ENCODE data around the gene INS.

The INS gene

GRCh38 chr11:2121227-2122130, 39.5 kb downstream of the INS start:
- H3K4me2 ChIP-seq (ENCODE audit: insufficient read depth, low read length): no peak overlapping the region
- H2AFZ ChIP-seq (ENCODE audit: low read depth, low read length): no peak overlapping the region
- H3K27me3 ChIP-seq (ENCODE audit: insufficient read depth, low read length, poor library complexity): peaks cover 7% of the 10 kb centered on the region
- no peaks in the 10 kb centered on the region for H3K4me1 ChIP-seq (ENCODE audit: insufficient read depth, low read length)
- H3K4me3 ChIP-seq (ENCODE audit: low read depth in 1 of 2, low read length in 2 of 2): no peak overlapping the region
- H3K79me2 ChIP-seq (ENCODE audit: insufficient read depth, low read length): no peaks in the 10 kb centered on the region
- no peak overlapping the region for H3K27ac ChIP-seq (ENCODE audit: low read length)
- DNase-seq (no peak), ATAC-seq (ENCODE audit: insufficient read depth, low read depth) (no peak)
- no peak for TF ChIP-seq CTCF (IDR thresholded peaks at IDR 0.05; ENCODE audit: borderline replicate concordance, extremely low read depth, low read length, poor library complexity, severe bottlenecking)
- no peak for TF ChIP-seq EZH2 (IDR thresholded peaks at IDR 0.05; ENCODE audit: borderline replicate concordance, low read depth, low read length, severe bottlenecking)
- no peaks in the 10 kb centered on the region; the same call in 1 of the 2 replicates for H4K20me1 ChIP-seq (ENCODE audit: insufficient read depth, low read length)
- H3K36me3 ChIP-seq (ENCODE audit: insufficient read depth, low read length): no peaks in the 10 kb centered on the region
- H3K9me3 ChIP-seq (ENCODE audit: insufficient read depth, low read length, severe bottlenecking): no peaks in the 10 kb centered on the region
- no peak overlapping the region for H3K9ac ChIP-seq (ENCODE audit: low read depth, low read length)

GRCh38 chr11:2120359-2121100, 40.5 kb downstream of the INS start:
- Histone ChIP-seq H3K4me1 (ENCODE audit: insufficient read depth, low read length) (no peaks in the 10 kb centered on the region), H2AFZ (ENCODE audit: low read depth, low read length) (no peak overlapping the region), H3K27me3 (ENCODE audit: insufficient read depth, low read length, poor library complexity) (peaks cover 8% of the 10 kb centered on the region), H3K9me3 (ENCODE audit: insufficient read depth, low read length, severe bottlenecking) (no peaks in the 10 kb centered on the region), H3K36me3 (ENCODE audit: insufficient read depth, low read length) (no peaks in the 10 kb centered on the region), H3K27ac (ENCODE audit: low read length) (no peak overlapping the region), H3K79me2 (ENCODE audit: insufficient read depth, low read length) (no peaks in the 10 kb centered on the region), H3K9ac (ENCODE audit: low read depth, low read length) (no peak overlapping the region), H3K4me2 (ENCODE audit: insufficient read depth, low read length) (no peak overlapping the region), H4K20me1 (ENCODE audit: insufficient read depth, low read length) (no peaks in the 10 kb centered on the region; the same call in 1 of the 2 replicates), H3K4me3 (ENCODE audit: low read depth in 1 of 2, low read length in 2 of 2) (no peak overlapping the region)
- ATAC-seq (ENCODE audit: insufficient read depth, low read depth): no peak
- DNase-seq: no peak
- TF ChIP-seq CTCF (IDR thresholded peaks at IDR 0.05; ENCODE audit: borderline replicate concordance, extremely low read depth, low read length, poor library complexity, severe bottlenecking) (no peak), EZH2 (IDR thresholded peaks at IDR 0.05; ENCODE audit: borderline replicate concordance, low read depth, low read length, severe bottlenecking) (no peak)

- H4K20me1 ChIP-seq (ENCODE audit: insufficient read depth, low read length): no peaks in the 10 kb centered on the region; the same call in 1 of the 2 replicates
- H3K79me2 ChIP-seq (ENCODE audit: insufficient read depth, low read length): no peaks in the 10 kb centered on the region
- H3K4me3 ChIP-seq (ENCODE audit: low read depth in 1 of 2, low read length in 2 of 2): no peak overlapping the region
- H3K9ac ChIP-seq (ENCODE audit: low read depth, low read length): no peak overlapping the region
- H3K9me3 ChIP-seq (ENCODE audit: insufficient read depth, low read length, severe bottlenecking): no peaks in the 10 kb centered on the region
- no peak for TF ChIP-seq CTCF (IDR thresholded peaks at IDR 0.05; ENCODE audit: borderline replicate concordance, extremely low read depth, low read length, poor library complexity, severe bottlenecking)
- TF ChIP-seq EZH2 (IDR thresholded peaks at IDR 0.05; ENCODE audit: borderline replicate concordance, low read depth, low read length, severe bottlenecking): no peak
- H2AFZ ChIP-seq (ENCODE audit: low read depth, low read length): no peak overlapping the region
- peaks cover 8% of the 10 kb centered on the region for H3K27me3 ChIP-seq (ENCODE audit: insufficient read depth, low read length, poor library complexity)
- H3K27ac ChIP-seq (ENCODE audit: low read length): no peak overlapping the region
- H3K4me2 ChIP-seq (ENCODE audit: insufficient read depth, low read length): no peak overlapping the region
- H3K4me1 ChIP-seq (ENCODE audit: insufficient read depth, low read length): no peaks in the 10 kb centered on the region
- H3K36me3 ChIP-seq (ENCODE audit: insufficient read depth, low read length): no peaks in the 10 kb centered on the region
- ATAC-seq (ENCODE audit: insufficient read depth, low read depth) (no peak), DNase-seq (no peak)
Observed at GRCh38 chr11:2118677-2119076, 42.3 kb downstream of the INS start.

Data from DND-41 (cell line).